Erythroblast (primary cell): ENCODE measurements around the gene TRA2A.

ENCODE experiments used
- GATA1 ChIP-seq: IDR thresholded peaks from 2 replicates; pipeline ENCODE4 v1.6.1; 2011; ENCODE audit warnings: low read depth, mild to moderate bottlenecking, control low read depth, low read length, moderate library complexity
- POLR2A ChIP-seq: IDR thresholded peaks from 2 replicates; pipeline ENCODE4 v1.6.1; 2011; ENCODE audit warnings: mild to moderate bottlenecking, low read length

GRCh38 chr7:23472556-23472955 is 59.2 kb downstream of the TRA2A start:
- TF ChIP-seq POLR2A: no peak
- no peak for TF ChIP-seq GATA1
